Measurements from ENCODE around the gene EGLN1.
A peak's percentile ranks its signal among the peaks of the same experiment; 100 is the strongest.

EGLN1 gene

DNA sequence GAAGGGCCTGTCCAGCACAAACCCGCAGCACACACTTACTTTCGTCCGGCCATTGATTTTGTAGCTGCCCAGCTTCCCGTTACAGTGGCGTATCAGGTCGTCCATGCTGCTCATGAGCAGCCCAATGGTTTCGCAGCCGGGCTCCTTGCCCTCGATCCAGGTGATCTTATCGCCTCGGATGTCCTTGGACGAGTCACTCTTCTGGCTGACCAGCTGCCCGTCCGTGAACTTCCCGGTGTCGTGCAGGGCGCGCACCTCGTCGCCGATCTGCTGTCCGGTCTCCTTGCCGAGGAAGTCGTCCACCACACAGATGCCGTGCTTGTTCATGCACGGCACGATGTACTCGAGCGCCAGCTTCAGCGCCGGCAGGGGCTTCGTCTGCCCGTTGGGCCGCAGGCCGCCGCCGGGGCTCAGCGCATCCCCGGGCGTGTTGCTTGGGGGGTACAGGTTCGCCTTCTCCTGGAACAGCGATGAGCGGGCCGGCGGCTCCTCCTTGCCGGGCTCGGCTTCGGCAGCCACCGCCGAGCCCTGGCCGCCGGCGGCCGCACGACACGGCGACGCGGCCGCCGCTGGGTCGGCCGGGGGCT, 1.0 kb downstream of the EGLN1 start:
- Histone ChIP-seq H3K36me3 (ENCODE audit: low read depth) (peaks cover 6% of the 10 kb centered on the region; the same call in 1 of the 2 replicates), H3K27ac (ENCODE audit: poor library complexity, severe bottlenecking) (peak overlapping the region; percentile 78), H3K27me3 (ENCODE audit: insufficient read depth, poor library complexity, severe bottlenecking) (no peaks in the 10 kb centered on the region), H3K4me3 (ENCODE audit: severe bottlenecking) (peak overlapping the region; percentile 88), H3K9me3 (ENCODE audit: severe bottlenecking) (no peaks in the 10 kb centered on the region), H3K4me1 (ENCODE audit: insufficient read depth, poor library complexity, severe bottlenecking) (peaks cover 27% of the 10 kb centered on the region)
- no peak for TF ChIP-seq CTCF (IDR thresholded peaks at IDR 0.05; ENCODE audit: poor library complexity, severe bottlenecking)
- ATAC-seq (ENCODE audit: low read depth) = 0 out of 3 replicates have a peak, but pooled peaks have one; percentile 9
- no peak for DNase-seq (ENCODE audit: low spot score)

GRCh38 chr1:231420299-231420958, 1.7 kb downstream of the EGLN1 start:
- DNase-seq (ENCODE audit: low spot score) (no peak), ATAC-seq (ENCODE audit: low read depth) (no peak)
- Histone ChIP-seq H3K36me3 (ENCODE audit: low read depth) (peaks cover 6% of the 10 kb centered on the region; the same call in 1 of the 2 replicates), H3K27me3 (ENCODE audit: insufficient read depth, poor library complexity, severe bottlenecking) (no peaks in the 10 kb centered on the region), H3K4me1 (ENCODE audit: insufficient read depth, poor library complexity, severe bottlenecking) (peaks cover 27% of the 10 kb centered on the region), H3K9me3 (ENCODE audit: severe bottlenecking) (no peaks in the 10 kb centered on the region), H3K27ac (ENCODE audit: poor library complexity, severe bottlenecking) (peak overlapping the region; percentile 78), H3K4me3 (ENCODE audit: severe bottlenecking) (peak overlapping the region; percentile 88)
- TF ChIP-seq CTCF (IDR thresholded peaks at IDR 0.05; ENCODE audit: poor library complexity, severe bottlenecking) = no peak

DNA sequence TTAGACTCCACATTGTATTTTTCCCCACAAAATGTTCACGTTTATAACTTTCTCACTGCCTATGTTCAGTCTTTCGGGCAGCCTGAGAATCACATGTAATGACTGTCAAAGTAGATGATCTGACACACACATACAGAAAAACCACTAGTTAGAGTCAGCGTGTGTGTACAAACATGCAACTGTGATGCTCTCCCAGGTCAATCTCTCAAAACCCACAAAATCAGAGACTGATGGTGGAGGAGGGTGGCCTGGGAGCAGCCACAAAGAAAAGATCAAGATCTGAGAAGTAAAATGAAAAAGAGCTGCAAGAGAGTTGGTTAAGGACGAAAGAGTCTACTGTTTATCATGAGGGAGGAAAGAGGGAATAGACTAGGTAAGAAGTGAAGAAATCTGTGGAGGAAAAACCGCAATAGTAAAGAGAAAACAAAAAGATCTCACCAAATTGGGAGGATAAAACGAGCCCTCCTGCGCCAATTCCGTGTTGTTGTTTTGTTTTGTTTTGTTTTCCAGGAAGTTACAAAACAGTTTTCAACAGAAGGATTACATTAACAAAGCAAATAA, 2.3 kb downstream of the EGLN1 start:
- no peak for TF ChIP-seq CTCF (IDR thresholded peaks at IDR 0.05; ENCODE audit: poor library complexity, severe bottlenecking)
- ATAC-seq (ENCODE audit: low read depth) (no peak), DNase-seq (ENCODE audit: low spot score) (no peak)
- peak overlapping the region; percentile 88 for H3K4me3 ChIP-seq (ENCODE audit: severe bottlenecking)
- peaks cover 6% of the 10 kb centered on the region; the same call in 1 of the 2 replicates for H3K36me3 ChIP-seq (ENCODE audit: low read depth)
- no peaks in the 10 kb centered on the region for H3K9me3 ChIP-seq (ENCODE audit: severe bottlenecking)
- H3K27ac ChIP-seq (ENCODE audit: poor library complexity, severe bottlenecking) = peak overlapping the region; percentile 78
- H3K27me3 ChIP-seq (ENCODE audit: insufficient read depth, poor library complexity, severe bottlenecking) = no peaks in the 10 kb centered on the region
- peaks cover 27% of the 10 kb centered on the region for H3K4me1 ChIP-seq (ENCODE audit: insufficient read depth, poor library complexity, severe bottlenecking)

DNA sequence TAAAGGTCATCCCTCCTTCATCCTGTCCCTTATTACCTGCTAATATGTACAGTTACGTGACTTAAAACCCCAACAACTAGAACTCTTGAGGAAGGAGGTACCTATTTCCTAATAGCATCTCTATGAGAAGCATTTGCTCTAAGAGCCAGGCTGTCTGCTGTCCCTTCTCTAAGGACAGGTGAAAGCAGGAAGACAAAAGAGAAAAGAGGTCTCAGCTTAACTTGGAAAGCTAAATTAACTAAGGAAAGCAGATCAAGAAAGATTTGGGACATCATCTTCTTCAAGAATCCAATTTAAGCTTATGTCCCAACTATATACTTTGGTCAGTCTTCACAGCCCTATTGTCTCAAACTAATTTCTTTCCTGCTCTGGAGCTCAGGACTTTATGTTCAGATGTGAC, 2.9 kb downstream of the EGLN1 start:
- no peak for TF ChIP-seq CTCF (IDR thresholded peaks at IDR 0.05; ENCODE audit: poor library complexity, severe bottlenecking)
- DNase-seq (ENCODE audit: low spot score) (no peak), ATAC-seq (ENCODE audit: low read depth) (no peak)
- no peaks in the 10 kb centered on the region for H3K9me3 ChIP-seq (ENCODE audit: severe bottlenecking)
- peaks cover 27% of the 10 kb centered on the region for H3K4me1 ChIP-seq (ENCODE audit: insufficient read depth, poor library complexity, severe bottlenecking)
- peaks cover 6% of the 10 kb centered on the region; the same call in 1 of the 2 replicates for H3K36me3 ChIP-seq (ENCODE audit: low read depth)
- H3K27ac ChIP-seq (ENCODE audit: poor library complexity, severe bottlenecking) = no peak overlapping the region
- peak overlapping the region; percentile 88 for H3K4me3 ChIP-seq (ENCODE audit: severe bottlenecking)
- H3K27me3 ChIP-seq (ENCODE audit: insufficient read depth, poor library complexity, severe bottlenecking) = no peaks in the 10 kb centered on the region

Measured in RWPE2 (cell line).